NCI-H1417 (cell line): ENCODE results near the gene FAU.
A peak's percentile ranks its signal among the peaks of the same experiment; 100 is the strongest.
"Not testable (repeated sequence)": the region's sequence is repeated elsewhere in the genome, so short reads cannot be mapped to it uniquely, and the experiment has no call there.

ENCODE experiments used
- DNase-seq, 3 experiments: peaks; one replicate each; lab custom pipeline; 2025; lab: John Stamatoyannopoulos, UW

The FAU gene

GRCh38 chr11:65119670-65119995, 2.3 kb downstream of the FAU start:
- no peak for DNase-seq

DNA sequence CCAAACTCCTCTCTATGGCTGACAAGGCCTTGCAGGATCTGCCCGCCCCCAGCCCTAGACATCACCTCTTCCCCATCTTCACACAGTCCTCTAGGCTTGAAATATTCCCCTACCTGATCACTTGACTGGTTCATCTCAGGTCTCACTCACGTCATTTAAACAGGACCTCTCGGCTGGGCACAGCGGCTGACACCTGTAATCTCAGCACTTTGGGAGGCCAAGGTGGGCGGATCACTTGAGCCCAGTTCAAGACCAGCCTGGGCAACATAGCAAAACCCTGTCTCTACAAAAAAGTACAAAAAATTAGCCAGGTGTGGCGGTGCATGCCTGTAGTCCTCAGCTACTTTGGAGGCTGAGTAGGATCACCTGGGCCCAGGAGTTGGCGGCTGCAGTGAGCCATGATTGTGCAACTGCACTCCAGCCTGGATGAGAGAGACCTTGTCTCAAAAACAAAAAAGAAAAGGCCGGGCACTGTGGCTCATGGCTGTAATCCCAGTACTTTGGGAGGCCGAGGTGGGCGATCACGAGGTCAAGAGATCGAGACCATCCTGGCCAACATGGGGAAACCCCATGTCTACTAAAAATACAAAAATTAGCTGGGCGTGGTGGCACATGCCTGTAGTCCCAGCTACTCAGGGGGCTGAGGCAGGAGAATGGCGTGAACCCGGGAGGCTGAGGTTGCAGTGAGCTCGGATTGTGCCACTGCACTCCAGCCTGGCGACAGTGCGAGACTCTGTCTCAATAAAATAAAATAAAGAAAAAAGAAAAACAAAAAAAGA, 2.9 kb downstream of the FAU start:
- DNase-seq, result not testable (repeated sequence)

DNA sequence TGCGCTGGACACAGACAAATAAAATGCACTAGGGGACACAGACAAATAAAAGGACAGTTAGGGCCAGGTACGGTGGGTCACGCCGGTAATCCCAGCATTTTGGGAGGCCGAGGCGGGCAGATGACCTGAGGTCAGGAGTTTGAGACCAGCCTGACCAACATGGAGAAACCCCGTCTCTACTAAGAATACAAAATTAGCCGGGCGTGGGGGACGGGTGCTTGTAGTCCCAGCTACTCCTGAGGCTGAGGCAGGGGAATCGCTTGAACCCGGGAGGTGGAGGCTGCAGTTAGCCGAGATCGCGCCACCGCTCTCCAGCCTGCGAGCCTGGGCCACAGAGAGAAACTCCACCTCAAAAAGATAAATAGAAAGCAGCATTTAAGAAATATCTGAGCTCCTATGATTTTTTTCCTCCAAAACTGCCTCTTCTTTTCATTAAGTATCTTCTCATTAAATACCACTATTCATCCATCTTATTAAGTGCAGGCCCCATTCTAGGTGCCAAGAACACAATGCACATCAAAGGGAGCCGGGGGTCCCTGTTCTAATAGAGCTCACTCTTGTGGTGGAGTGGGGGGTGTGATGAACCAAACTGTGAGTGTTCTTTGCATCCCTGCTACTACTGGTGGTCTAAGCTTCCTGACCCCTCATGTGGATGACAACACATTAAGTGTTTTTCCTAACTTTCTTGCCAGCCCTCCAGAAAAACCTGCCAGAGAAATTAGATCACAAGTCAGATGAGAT, 3.7 kb downstream of the FAU start:
- DNase-seq, result no peak

DNA sequence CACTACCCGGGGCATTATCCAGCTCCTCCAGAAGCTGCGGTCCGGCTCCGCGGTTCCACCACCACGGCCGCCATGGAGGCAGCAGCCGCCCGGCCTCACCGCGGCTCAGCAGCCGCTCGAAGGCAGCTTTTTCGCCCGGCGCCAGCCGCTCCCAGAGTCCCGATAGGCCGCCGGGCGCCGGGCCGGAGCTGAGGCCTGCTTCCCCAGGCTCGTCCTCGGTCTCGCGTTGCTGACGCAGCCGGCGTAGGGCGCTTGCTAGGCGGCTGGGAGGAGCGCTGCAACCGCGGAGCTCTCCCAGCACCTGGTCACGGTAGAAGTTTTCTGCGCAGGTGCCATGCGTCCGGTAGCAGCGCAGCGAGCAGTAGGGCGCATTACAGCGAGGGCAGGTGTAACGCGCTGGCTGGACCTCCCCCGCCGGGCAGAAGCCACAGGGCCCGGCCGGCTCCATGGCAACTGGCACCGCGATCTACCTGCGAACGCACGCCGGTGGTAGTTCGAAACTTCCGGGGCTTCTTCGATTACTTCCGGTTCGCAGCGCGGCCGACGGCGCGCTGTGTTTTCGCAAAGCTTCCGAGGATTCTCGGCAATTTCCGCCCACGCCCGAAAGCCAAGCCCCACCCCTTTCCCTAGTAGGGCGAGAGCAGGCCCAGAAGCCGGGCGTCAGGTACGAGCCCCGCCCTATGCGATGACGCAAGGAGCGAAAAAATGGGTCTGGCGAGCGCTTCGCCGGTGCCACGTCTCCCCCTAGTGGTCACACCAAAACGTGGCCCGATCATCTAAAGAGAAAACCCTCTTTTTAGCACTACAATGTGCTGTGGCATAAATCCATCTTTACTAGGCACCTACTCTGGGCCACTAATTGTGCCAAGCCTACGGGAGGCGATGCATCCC, 4.5 kb downstream of the FAU start, which contains the start of gene ZNHIT2:
TSS of gene ZNHIT2 (minus strand) at position 496 of the 891 bp plus-strand sequence. CDS start at position 448, 48 bp downstream.
- DNase-seq, result peak; percentile 99 to 100 (median 100)

DNA sequence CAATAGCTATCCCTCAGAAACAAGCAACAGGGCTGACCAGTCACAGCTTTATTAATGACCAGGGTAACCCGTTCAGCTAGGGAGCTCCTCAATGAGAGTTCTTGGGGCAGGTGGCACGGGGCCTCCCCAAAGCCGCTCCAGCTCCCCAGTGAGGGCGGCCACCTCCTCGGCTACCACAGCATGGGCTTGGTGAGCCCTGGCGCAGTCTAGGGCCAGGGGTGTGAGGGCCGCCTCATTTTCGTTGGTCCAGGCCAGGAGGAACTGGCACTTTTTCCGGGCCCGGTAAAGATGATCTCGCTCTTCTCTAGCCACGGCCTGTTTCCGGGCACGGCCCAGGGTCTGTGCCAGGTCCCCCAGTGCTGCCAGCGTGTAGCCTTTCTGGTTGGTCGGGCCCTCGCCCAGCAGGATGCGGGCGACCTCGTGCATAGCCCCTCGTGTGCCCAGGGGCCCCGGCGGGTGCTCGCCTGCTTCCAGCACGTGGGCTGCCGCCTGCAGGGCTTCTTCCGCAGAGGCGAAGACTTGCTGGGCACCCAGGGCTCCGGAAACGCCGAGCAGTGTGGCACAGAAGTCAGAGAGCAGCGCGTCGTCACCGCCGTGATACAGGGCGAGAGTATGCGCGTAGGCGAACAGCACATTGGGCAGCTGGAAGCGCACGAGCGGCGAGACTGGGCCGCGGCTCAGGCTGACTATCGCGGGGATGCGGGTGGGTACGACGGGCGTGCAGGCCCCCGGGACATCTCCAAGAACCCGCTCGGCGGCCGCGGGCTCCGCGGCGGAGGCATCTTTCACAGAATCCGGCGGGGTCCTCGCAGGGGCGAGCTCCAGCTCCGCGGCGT, 5.3 kb downstream of the FAU start:
- peak; percentile 16 to 79 (median 79) for DNase-seq

DNA sequence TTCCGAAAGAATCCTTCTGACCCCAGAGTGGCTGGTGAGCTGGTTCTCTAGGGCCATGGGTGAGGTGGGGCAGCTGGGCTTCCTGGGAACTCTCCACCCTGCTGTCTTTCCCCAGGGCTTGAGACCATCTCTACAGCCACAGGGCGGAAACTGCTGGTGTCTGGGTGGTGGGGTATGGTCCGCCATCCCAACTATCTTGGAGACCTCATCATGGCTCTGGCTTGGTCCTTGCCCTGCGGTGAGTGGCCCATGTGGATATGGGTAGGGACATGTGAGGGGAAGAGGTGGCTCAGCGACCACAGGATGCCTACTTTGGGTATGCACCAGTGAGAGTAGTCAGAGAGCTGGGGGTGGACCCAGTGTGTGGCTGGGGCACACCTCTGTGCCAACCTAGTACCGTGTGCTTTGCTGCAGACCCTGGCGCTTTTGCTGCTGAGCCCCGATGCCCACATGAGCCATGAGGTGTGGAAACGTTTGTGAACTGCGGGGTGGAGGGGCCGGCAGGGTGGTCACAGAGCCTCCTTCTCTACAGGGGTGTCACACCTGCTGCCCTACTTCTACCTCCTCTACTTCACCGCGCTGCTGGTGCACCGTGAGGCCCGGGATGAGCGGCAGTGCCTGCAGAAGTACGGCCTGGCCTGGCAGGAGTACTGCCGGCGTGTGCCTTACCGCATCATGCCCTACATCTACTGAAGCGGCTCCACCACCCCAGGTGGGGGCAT, 6.4 kb downstream of the FAU start:
- no peak for DNase-seq

- DNase-seq, result no peak
Measured at GRCh38 chr11:65114538-65115171, 7.3 kb downstream of the FAU start.

DNA sequence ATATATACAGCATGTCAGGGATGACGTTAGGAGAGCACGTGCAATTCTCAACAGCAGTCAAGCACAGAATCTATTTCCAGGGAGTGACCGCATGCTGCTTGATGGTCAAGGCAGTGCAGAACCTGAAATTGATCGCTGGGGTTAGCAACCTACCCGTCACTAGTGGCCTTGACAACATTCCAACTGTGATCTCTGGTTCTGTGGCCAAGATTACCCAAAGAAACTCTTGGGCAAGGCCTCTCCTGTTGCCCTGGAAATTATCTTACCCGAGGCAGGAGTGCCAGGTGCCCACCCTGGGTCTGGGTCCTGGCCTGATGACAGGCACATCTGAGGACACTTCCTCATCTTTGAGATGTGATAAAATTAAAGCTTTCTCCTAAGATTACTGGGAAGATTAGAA, 8.1 kb downstream of the FAU start:
- no peak for DNase-seq

DNA sequence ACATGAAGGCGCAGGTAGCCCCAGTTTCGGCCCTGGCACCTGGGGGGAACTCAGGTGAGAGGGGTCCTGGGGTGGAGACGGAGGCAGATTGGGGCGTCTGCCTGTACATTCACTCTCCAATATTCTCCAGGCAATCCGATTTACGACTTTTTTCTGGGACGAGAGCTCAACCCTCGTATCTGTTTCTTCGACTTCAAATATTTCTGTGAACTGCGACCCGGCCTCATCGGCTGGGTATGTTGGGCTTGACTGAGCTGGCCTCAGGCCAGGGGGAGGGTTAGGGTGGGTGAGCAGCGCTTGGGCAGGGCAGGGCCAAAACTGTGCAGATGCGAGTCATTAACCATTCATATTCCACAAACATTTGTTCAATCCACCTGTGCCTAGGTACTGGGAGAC, 8.6 kb downstream of the FAU start:
- no peak for DNase-seq

- DNase-seq, result peak; percentile 63 to 72 (median 70)
Measured at GRCh38 chr11:65112546-65113360, 9.2 kb downstream of the FAU start.

- DNase-seq, result peak; percentile 98 to 99 (median 99)
Measured at GRCh38 chr11:65111744-65112545, 10.0 kb downstream of the FAU start, which contains the start of gene TM7SF2. TSS of gene TM7SF2 (plus strand) at chr11:65111872. CDS start at chr11:65112016, 144 bp downstream.

GRCh38 chr11:65111159-65111743, 10.7 kb downstream of the FAU start:
- DNase-seq, result no peak

DNA sequence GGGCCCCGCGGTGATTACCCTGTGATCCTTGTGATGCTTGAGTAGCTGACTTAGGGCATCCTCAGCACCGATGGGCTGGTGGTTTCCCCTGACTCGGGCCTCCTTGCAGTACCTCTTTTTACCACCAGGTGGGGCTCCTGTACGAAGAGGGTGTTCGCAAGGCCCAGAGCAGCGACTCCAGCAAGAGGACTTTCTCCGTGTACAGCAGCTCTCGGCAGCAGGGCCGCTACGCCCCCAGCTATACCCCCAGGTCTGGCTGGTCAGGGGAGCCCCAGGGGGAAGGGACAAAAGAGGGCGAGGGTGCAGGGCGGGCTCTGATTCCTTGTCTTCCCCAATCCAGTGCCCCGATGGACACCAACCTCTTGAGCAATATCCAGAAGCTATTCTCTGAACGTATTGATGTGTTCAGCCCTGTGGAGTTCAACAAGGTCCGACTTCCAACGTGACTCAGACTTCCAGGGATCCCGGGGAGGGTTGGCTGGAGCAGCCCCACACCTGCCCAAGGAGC, 11.5 kb downstream of the FAU start:
- DNase-seq, result peak; percentile 81 to 88 (median 84)

- DNase-seq, result no peak
Measured at GRCh38 chr11:65109231-65110198, 12.4 kb downstream of the FAU start.

DNA sequence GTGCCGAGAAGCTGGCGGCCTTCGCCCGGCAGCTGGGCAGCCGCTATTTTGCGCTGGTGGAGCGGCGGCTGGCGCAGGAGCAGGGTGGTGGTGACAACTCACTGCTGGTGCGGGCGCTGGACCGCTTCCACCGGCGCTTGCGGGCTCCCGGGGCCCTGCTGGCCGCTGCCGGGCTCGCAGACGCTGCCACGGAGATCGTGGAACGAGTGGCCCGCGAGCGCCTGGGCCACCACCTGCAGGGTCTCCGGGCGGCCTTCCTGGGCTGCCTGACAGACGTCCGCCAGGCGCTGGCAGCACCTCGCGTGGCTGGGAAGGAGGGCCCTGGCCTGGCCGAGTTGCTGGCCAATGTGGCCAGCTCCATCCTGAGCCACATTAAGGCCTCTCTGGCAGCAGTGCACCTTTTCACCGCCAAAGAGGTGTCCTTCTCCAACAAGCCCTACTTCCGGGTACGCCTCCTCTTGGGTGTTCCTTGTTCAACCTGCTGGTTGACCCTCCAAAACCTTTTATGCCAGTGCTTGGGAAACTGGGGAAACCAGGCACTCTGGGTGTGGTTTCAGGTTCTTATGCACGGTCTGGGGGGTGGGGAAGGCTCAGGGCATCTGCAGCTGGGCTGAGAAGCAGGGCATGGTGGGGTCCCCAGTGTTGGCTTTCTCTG, 13.3 kb downstream of the FAU start:
- no peak for DNase-seq
